NB4 (cell line): ENCODE data around the gene ASB6.

Experiments used
- MYC ChIP-seq: IDR thresholded peaks from 2 replicates; pipeline ENCODE4 v1.6.1; 2011; ENCODE audit warnings: low read depth, low read length
- POLR2A ChIP-seq: IDR thresholded peaks from 2 replicates; pipeline ENCODE4 v1.6.1; 2011; ENCODE audit warnings: mild to moderate bottlenecking; ENCODE audit not compliant: insufficient read length; ENCODE audit errors: extremely low read depth
- TF ChIP-seq, protein P1 (sequence below): IDR thresholded peaks from one replicate; pipeline ENCODE4 v1.5.1; 2012; ENCODE audit warnings: low read depth, low read length
- TF ChIP-seq, protein P2 (sequence below): IDR thresholded peaks from 2 replicates; pipeline ENCODE4 v1.6.1; 2011; ENCODE audit warnings: low read depth, low read length

DNA sequence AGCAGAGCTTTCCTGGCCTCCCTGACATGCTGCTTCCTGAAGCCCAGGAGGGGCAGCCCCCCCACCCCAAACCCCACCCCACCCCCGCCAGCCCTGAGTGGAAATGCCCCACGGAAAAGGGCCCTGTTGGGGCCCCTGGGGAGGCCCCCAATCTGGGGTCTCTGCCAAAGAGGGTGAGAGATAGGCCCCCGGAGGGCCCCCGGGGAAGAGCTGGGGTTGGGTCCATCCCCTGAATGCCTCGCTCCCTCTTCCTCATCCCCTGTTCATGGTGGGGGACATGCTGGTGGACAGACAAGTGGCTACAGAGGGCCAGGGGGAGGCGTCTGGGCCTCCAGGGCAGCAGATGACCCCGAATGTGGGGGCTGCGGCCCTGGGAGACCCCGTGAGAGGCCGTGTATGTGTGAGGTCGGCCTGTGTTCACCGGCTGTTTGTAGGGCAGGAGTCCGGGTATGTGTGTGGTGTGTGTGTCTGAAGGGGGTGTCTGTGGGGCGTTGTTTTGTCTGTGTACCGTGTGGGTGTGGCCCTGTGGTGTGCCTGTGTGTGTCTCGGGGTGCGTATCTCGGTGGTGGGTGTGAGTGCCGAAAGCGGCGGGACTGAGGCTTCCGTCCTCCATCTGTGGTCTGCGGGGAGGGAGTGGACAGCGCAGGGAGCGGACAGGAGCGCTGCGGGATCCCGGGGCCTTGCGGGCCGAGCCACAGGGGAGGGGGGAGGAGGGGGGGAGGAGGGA, 32.3 kb downstream of the ASB6 start:
- TF ChIP-seq, protein P1, sequence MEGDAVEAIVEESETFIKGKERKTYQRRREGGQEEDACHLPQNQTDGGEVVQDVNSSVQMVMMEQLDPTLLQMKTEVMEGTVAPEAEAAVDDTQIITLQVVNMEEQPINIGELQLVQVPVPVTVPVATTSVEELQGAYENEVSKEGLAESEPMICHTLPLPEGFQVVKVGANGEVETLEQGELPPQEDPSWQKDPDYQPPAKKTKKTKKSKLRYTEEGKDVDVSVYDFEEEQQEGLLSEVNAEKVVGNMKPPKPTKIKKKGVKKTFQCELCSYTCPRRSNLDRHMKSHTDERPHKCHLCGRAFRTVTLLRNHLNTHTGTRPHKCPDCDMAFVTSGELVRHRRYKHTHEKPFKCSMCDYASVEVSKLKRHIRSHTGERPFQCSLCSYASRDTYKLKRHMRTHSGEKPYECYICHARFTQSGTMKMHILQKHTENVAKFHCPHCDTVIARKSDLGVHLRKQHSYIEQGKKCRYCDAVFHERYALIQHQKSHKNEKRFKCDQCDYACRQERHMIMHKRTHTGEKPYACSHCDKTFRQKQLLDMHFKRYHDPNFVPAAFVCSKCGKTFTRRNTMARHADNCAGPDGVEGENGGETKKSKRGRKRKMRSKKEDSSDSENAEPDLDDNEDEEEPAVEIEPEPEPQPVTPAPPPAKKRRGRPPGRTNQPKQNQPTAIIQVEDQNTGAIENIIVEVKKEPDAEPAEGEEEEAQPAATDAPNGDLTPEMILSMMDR = no peak
- no peak for TF ChIP-seq POLR2A
- TF ChIP-seq, protein P2, sequence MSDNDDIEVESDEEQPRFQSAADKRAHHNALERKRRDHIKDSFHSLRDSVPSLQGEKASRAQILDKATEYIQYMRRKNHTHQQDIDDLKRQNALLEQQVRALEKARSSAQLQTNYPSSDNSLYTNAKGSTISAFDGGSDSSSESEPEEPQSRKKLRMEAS = no peak
- TF ChIP-seq MYC = no peak
